DOHH2 (cell line): ENCODE measurements around the gene TCERG1L.

Experiments used
- CTCF ChIP-seq: fragments of 200-600 bp; sonication (generic); IDR thresholded peaks from one replicate; pipeline ENCODE4 v1.5.1; 2014; ENCODE audit warnings: antibody characterized with exemption, mild to moderate bottlenecking, low read depth, low read length; ENCODE audit not compliant: poor library complexity, severe bottlenecking
- EZH2phosphoT487 ChIP-seq: fragments of 200-600 bp; sonication (generic); IDR thresholded peaks from 2 replicates; pipeline ENCODE4 v1.6.1; 2017; ENCODE audit warnings: borderline replicate concordance, mild to moderate bottlenecking, antibody characterized with exemption, low read length, moderate library complexity, mixed read lengths

GRCh38 chr10:131091682-131092081, 219.8 kb downstream of the TCERG1L start:
- TF ChIP-seq CTCF (no peak), EZH2phosphoT487 (no peak)
